Liver (tissue), 9 donors: ENCODE measurements around the gene LDHAL6B. TPM values are rescaled to one million over a fixed set of nuclear protein-coding genes. Genes with fewer than 3 reads are reported as not detected.

Experiments used
- DNase-seq: peaks from one replicate; pipeline ENCODE4 v3.0.0-alpha.2; 2017; ENCODE audit warnings: low spot score
- H3K27ac ChIP-seq, 2 donors: one replicate each; pipeline ENCODE4 v1.7.0; 2013; ENCODE audit warnings: inconsistent platforms in 2 of 2, low read length in 2 of 2, control low read depth in 1 of 2, low read depth in 1 of 2, mild to moderate bottlenecking in 1 of 2
- H3K27me3 ChIP-seq, 4 donors: one replicate each; pipeline versions ENCODE4 v1.6.1 to v1.7.0; 2013; ENCODE audit warnings: low read length in 3 of 4, inconsistent platforms in 1 of 4, mild to moderate bottlenecking in 1 of 4, moderate library complexity in 1 of 4; ENCODE audit not compliant: control insufficient read depth in 4 of 4, insufficient read depth in 4 of 4
- H3K36me3 ChIP-seq, 4 donors: one replicate each; pipeline versions ENCODE4 v1.6.1 to v1.7.0; 2013; ENCODE audit warnings: low read length in 3 of 4, mild to moderate bottlenecking in 3 of 4, low read depth in 1 of 4, moderate library complexity in 1 of 4; ENCODE audit not compliant: control insufficient read depth in 4 of 4, insufficient read depth in 3 of 4
- H3K4me1 ChIP-seq, 4 donors: one replicate each; pipeline versions ENCODE4 v1.6.1 to v1.7.0; 2013; ENCODE audit warnings: low read length in 3 of 4, mild to moderate bottlenecking in 3 of 4, moderate library complexity in 1 of 4; ENCODE audit not compliant: control insufficient read depth in 4 of 4, insufficient read depth in 4 of 4
- H3K4me3 ChIP-seq, 3 donors: one replicate each; pipeline versions ENCODE4 v1.6.1 to v1.7.0; 2013; ENCODE audit warnings: low read length in 3 of 3, control low read depth in 1 of 3, low read depth in 1 of 3, mild to moderate bottlenecking in 1 of 3
- H3K9ac ChIP-seq, 2 donors: one replicate each; pipeline ENCODE4 v1.7.0; 2013; ENCODE audit warnings: low read length in 2 of 2, mild to moderate bottlenecking in 2 of 2, moderate library complexity in 2 of 2, control low read depth in 1 of 2, low read depth in 1 of 2
- H3K9me3 ChIP-seq, 4 donors: one replicate each; pipeline versions ENCODE4 v1.6.1 to v1.7.0; 2013; ENCODE audit warnings: low read length in 3 of 4; ENCODE audit not compliant: control insufficient read depth in 4 of 4
- CTCF ChIP-seq: fragments of 150-350 bp; IDR thresholded peaks from 2 replicates; pipeline ENCODE4 v1.5.1; 2017; ENCODE audit warnings: improper control_type of control experiment, low read depth, low read length; ENCODE audit not compliant: missing input control
- EGR1 ChIP-seq, 2 donors: IDR thresholded peaks; 2 replicates each; pipeline ENCODE4 v1.6.1; 2016 to 2018; ENCODE audit warnings: antibody characterized with exemption in 2 of 2, low read depth in 2 of 2
- FOXA1 ChIP-seq: IDR thresholded peaks from 2 replicates; pipeline ENCODE4 v1.6.1; 2016; ENCODE audit warnings: antibody characterized with exemption
- FOXA2 ChIP-seq: IDR thresholded peaks from 2 replicates; pipeline ENCODE4 v1.6.1; 2016; ENCODE audit warnings: antibody characterized with exemption
- GABPA ChIP-seq, 2 donors: IDR thresholded peaks in 1 of 2; conservative IDR thresholded peaks in 1 of 2; 2 replicates each; pipeline ENCODE4 v1.6.1; 2016; ENCODE audit warnings: antibody characterized with exemption in 2 of 2, mild to moderate bottlenecking in 1 of 2, moderate library complexity in 1 of 2
- HNF4A ChIP-seq, 2 donors: conservative IDR thresholded peaks; 2 replicates each; pipeline ENCODE4 v1.6.1; 2016; ENCODE audit warnings: antibody characterized with exemption in 2 of 2, mild to moderate bottlenecking in 2 of 2
- HNF4G ChIP-seq: IDR thresholded peaks from 2 replicates; pipeline ENCODE4 v1.6.1; 2016; ENCODE audit warnings: antibody characterized with exemption
- JUND ChIP-seq, 2 donors: IDR thresholded peaks; 2 replicates each; pipeline ENCODE4 v1.6.1; 2016; ENCODE audit warnings: antibody characterized with exemption in 2 of 2
- NR2F2 ChIP-seq: IDR thresholded peaks from 2 replicates; pipeline ENCODE4 v1.6.1; 2016; ENCODE audit warnings: antibody characterized with exemption
- RAD21 ChIP-seq, 2 donors: IDR thresholded peaks; 2 replicates each; pipeline ENCODE4 v1.6.1; 2016; ENCODE audit warnings: antibody characterized with exemption in 2 of 2, mild to moderate bottlenecking in 2 of 2
- REST ChIP-seq: IDR thresholded peaks from 2 replicates; pipeline ENCODE4 v1.6.1; 2016; ENCODE audit warnings: antibody characterized with exemption, mild to moderate bottlenecking
- RXRA ChIP-seq, 2 donors: IDR thresholded peaks; 2 replicates each; pipeline ENCODE4 v1.6.1; 2017 to 2018; ENCODE audit warnings: antibody characterized with exemption in 2 of 2, mild to moderate bottlenecking in 1 of 2
- SP1 ChIP-seq: IDR thresholded peaks from 2 replicates; pipeline ENCODE4 v1.6.1; 2018; ENCODE audit warnings: antibody characterized with exemption, mild to moderate bottlenecking
- TAF1 ChIP-seq: conservative IDR thresholded peaks from 2 replicates; pipeline ENCODE4 v1.6.1; 2016; ENCODE audit warnings: antibody characterized with exemption, mild to moderate bottlenecking
- YY1 ChIP-seq: IDR thresholded peaks from 2 replicates; pipeline ENCODE4 v1.6.1; 2016; ENCODE audit warnings: antibody characterized with exemption, mild to moderate bottlenecking
- WGBS: extraction: QIAGEN DNeasy Blood & Tissue Kit; methylation state at CpG from one replicate; pipeline ENCODE4 v1.1.7; 2013; 5-methylcytosine and 5-hydroxymethylcytosine counted together
- polyA plus RNA-seq, 2 donors: library from polyadenylated mRNA; stranded (reverse) in 1 of 2; unstranded in 1 of 2; fragments of 200-250 nt in 1 of 2; fragments of >200 nt in 1 of 2; fragmentation: Nextera tagmentation in 1 of 2; extraction: Ambion mirVana in 1 of 2; gene quantifications; one replicate each; pipeline versions ENCODE4 v1.2.1 to v1.2.3, GENCODE V29; 2013 to 2015
- total RNA-seq, 2 donors: library from RNA; depleted of rRNA; stranded (reverse); fragments of >200 nt; gene quantifications; one replicate each; pipeline ENCODE4 v1.2.3, GENCODE V29; 2014
- TF ChIP-seq, protein P1 (sequence below): IDR thresholded peaks from 2 replicates; pipeline ENCODE4 v1.6.1; 2016; ENCODE audit warnings: antibody characterized with exemption
- TF ChIP-seq, protein P2 (sequence below): IDR thresholded peaks from 2 replicates; pipeline ENCODE4 v1.6.1; 2016; ENCODE audit warnings: antibody characterized with exemption
- TF ChIP-seq, protein P3 (sequence below): IDR thresholded peaks from 2 replicates; pipeline ENCODE4 v1.6.1; 2016; ENCODE audit warnings: antibody characterized with exemption
- donor health status: healthy.
- donor health status: healthy.
- donor health status: healthy.
- donor health status: healthy.
- donor health status: healthy.

The LDHAL6B gene
- total and polyA plus RNA-seq, 4 donors: not detected

DNA sequence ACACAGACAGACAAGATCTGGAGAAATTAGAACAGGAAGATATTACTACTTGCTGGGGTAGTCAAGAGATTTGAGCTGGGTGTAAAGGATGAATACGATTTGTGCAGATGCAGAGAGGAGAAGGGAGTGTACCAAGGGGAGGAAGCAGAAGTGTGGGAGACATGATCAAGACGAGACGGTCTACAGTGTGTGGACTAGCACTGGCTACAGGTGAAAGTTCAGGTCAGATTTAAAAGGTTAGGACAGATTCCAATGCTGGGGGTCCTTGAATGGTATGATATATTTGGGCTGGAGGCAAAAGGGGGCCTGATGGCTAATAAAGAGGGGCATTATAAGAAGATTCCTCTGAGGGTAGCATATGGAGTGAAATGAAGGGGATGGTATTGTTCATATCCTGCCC lies 12.1 kb downstream of the LDHAL6B start (continued):
- TF ChIP-seq, protein P1, sequence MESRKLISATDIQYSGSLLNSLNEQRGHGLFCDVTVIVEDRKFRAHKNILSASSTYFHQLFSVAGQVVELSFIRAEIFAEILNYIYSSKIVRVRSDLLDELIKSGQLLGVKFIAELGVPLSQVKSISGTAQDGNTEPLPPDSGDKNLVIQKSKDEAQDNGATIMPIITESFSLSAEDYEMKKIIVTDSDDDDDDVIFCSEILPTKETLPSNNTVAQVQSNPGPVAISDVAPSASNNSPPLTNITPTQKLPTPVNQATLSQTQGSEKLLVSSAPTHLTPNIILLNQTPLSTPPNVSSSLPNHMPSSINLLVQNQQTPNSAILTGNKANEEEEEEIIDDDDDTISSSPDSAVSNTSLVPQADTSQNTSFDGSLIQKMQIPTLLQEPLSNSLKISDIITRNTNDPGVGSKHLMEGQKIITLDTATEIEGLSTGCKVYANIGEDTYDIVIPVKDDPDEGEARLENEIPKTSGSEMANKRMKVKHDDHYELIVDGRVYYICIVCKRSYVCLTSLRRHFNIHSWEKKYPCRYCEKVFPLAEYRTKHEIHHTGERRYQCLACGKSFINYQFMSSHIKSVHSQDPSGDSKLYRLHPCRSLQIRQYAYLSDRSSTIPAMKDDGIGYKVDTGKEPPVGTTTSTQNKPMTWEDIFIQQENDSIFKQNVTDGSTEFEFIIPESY: no peak
- TF ChIP-seq HNF4A (conservative IDR thresholded peaks at IDR 0.05): no peak
- no peak for TF ChIP-seq TAF1
- TF ChIP-seq EGR1 (IDR thresholded peaks at IDR 0.05; ENCODE audit: low read depth in 2 of 2): no peak
- no peak for TF ChIP-seq RXRA (IDR thresholded peaks at IDR 0.05)
- no peak for TF ChIP-seq NR2F2

- 91% methylated on average over 5 of the region's 5 CpGs for WGBS
- Histone ChIP-seq H3K27me3 (no peaks in the 10 kb centered on the region), H3K36me3 (peaks cover 3 to 53% (median 42%) of the 10 kb centered on the region in 4 donors), H3K9me3 (no peaks in the 10 kb centered on the region), H3K9ac (no peak overlapping the region), H3K4me1 (no peaks in the 10 kb centered on the region), H3K27ac (no peak overlapping the region), H3K4me3 (no peak overlapping the region)
- no peak for DNase-seq
- TF ChIP-seq HNF4G: no peak
- TF ChIP-seq JUND (IDR thresholded peaks at IDR 0.05): no peak
- no peak for TF ChIP-seq EGR1 (IDR thresholded peaks at IDR 0.05; ENCODE audit: low read depth in 2 of 2)
- no peak for TF ChIP-seq SP1
- no peak for TF ChIP-seq NR2F2
- TF ChIP-seq CTCF: no peak
- no peak for TF ChIP-seq TAF1
- no peak for TF ChIP-seq HNF4A (conservative IDR thresholded peaks at IDR 0.05)
- TF ChIP-seq GABPA (IDR thresholded peaks at IDR 0.05 in 1 of 2, conservative IDR thresholded peaks at IDR 0.05 in 1 of 2): no peak
- no peak for TF ChIP-seq YY1
- TF ChIP-seq, protein P1: no peak
- no peak for TF ChIP-seq FOXA1
- no peak for TF ChIP-seq REST
- no peak for TF ChIP-seq RAD21 (IDR thresholded peaks at IDR 0.05)
- TF ChIP-seq, protein P2, sequence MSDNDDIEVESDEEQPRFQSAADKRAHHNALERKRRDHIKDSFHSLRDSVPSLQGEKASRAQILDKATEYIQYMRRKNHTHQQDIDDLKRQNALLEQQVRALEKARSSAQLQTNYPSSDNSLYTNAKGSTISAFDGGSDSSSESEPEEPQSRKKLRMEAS: no peak
- no peak for TF ChIP-seq RXRA (IDR thresholded peaks at IDR 0.05)
- TF ChIP-seq FOXA2: no peak
- TF ChIP-seq, protein P3, sequence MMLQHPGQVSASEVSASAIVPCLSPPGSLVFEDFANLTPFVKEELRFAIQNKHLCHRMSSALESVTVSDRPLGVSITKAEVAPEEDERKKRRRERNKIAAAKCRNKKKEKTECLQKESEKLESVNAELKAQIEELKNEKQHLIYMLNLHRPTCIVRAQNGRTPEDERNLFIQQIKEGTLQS: no peak
Measured at GRCh38 chr15:59221511-59222505, 15.2 kb downstream of the LDHAL6B start.
